HCT116 (cell line): ENCODE data around the gene CDHR5. TPM values are rescaled to one million over a fixed set of nuclear protein-coding genes. Genes with fewer than 3 reads are reported as not detected.

Source experiments
- ATAC-seq: fragments of 200-7000 bp; cut with Tn5 transposase; 2 replicates; pipeline ENCODE4 v1.9.1; 2020; ENCODE audit warnings: mild to moderate bottlenecking, moderate library complexity
- BruUV-seq: library from RNA; stranded (reverse); fragments of 400-500 nt; replicated peaks from 2 replicates; lab custom pipeline; 2021; lab: Mats Ljungman, UMichigan
- CTCF ChIA-PET: fragments of 300-600 bp; sonication (Branson Sonifier 250); formaldehyde crosslinking; loops from one replicate; lab custom pipeline; 2021; ENCODE audit warnings: antibody characterized with exemption; lab: Charles Lee
- POLR2A ChIA-PET: fragments of 300-600, 350-600 bp; sonication (Branson Sonifier 250); formaldehyde crosslinking; loops from one replicate; lab custom pipeline; 2021; ENCODE audit warnings: antibody characterized with exemption; lab: Charles Lee
- RAD21 ChIA-PET, 2 experiments: fragments of 300-600 bp; sonication (Branson Sonifier 250); formaldehyde crosslinking; loops; one replicate each; lab custom pipeline; 2023; ENCODE audit warnings: low total read pairs in 2 of 2; ENCODE audit not compliant: uncharacterized antibody in 2 of 2, unreplicated experiment in 2 of 2, low non-redundant PET in 1 of 2; lab: Charles Lee
- DNase-seq: peaks from one replicate; pipeline ENCODE4 v3.0.0-alpha.2; 2010; ENCODE audit warnings: low read depth, low spot score
- H2AFZ ChIP-seq: fragments of 200-600 bp; shearing (Covaris generic), sonication (generic); 2 replicates; pipeline ENCODE4 v1.6.1; 2017; ENCODE audit warnings: low read depth, mixed run types, mixed read lengths, antibody characterized with exemption, low read length; ENCODE audit not compliant: poor library complexity, severe bottlenecking
- H3K27ac ChIP-seq: 2 replicates; pipeline ENCODE4 v1.5.1; 2012; ENCODE audit warnings: low read depth, low read length
- H3K27me3 ChIP-seq: fragments of 200-600 bp; sonication (generic); 2 replicates; pipeline ENCODE4 v1.6.1; 2016; ENCODE audit warnings: mixed run types, low read length, mixed read lengths; ENCODE audit not compliant: insufficient read depth
- H3K36me3 ChIP-seq, 2 experiments: fragments of 200-500 bp in 1 of 2; fragments of 200-600 bp in 1 of 2; sonication (Bioruptor generic) in 1 of 2; sonication (generic) in 1 of 2; 2 replicates each; pipeline versions ENCODE4 v1.5.1 to v1.6.1; 2014 to 2016; ENCODE audit warnings: low read length in 2 of 2, inconsistent platforms in 1 of 2, mixed read lengths in 1 of 2, mixed run types in 1 of 2; ENCODE audit not compliant: insufficient read depth in 2 of 2, control insufficient read depth in 1 of 2
- H3K4me1 ChIP-seq, 2 experiments: fragments of 200-600 bp in 1 of 2; sonication (generic) in 1 of 2; 2 replicates each; pipeline versions ENCODE4 v1.5.1 to v1.6.1; 2012 to 2017; ENCODE audit warnings: low read length in 2 of 2, inconsistent platforms in 1 of 2, mild to moderate bottlenecking in 1 of 2, mixed read lengths in 1 of 2, mixed run types in 1 of 2, moderate library complexity in 1 of 2; ENCODE audit not compliant: insufficient read depth in 2 of 2, control insufficient read depth in 1 of 2
- H3K4me2 ChIP-seq: fragments of 200-600 bp; sonication (generic); 2 replicates; pipeline ENCODE4 v1.6.1; 2017; ENCODE audit warnings: mixed run types, low read length, mixed read lengths
- H3K4me3 ChIP-seq, 2 experiments: fragments of 200-600 bp in 1 of 2; sonication (generic) in 1 of 2; replicated peaks in 1 of 2; 2 replicates each; pipeline ENCODE4 v1.5.1; 2011 to 2016; ENCODE audit warnings: low read length in 2 of 2, control low read depth in 1 of 2, low read depth in 1 of 2, mild to moderate bottlenecking in 1 of 2, mixed read lengths in 1 of 2, mixed run types in 1 of 2
- H3K79me2 ChIP-seq: fragments of 200-600 bp; sonication (generic); 2 replicates; pipeline ENCODE4 v1.6.1; 2017; ENCODE audit warnings: mild to moderate bottlenecking, mixed run types, low read length, moderate library complexity, mixed read lengths; ENCODE audit not compliant: insufficient read depth
- H3K9ac ChIP-seq: fragments of 200-600 bp; sonication (generic); 2 replicates; pipeline ENCODE4 v1.6.1; 2016; ENCODE audit warnings: low read length, mixed read lengths
- H3K9me2 ChIP-seq: fragments of 200-600 bp; sonication (generic), shearing (Covaris generic); 2 replicates; pipeline ENCODE4 v1.6.1; 2017; ENCODE audit warnings: mixed run types, mild to moderate bottlenecking, moderate library complexity; ENCODE audit not compliant: insufficient read depth
- H3K9me3 ChIP-seq, 2 experiments: fragments of 200-500 bp in 1 of 2; fragments of 200-600 bp in 1 of 2; sonication (Bioruptor generic) in 1 of 2; sonication (generic) in 1 of 2; 2 replicates each; pipeline ENCODE4 v1.6.1; 2014 to 2017; ENCODE audit warnings: low read length in 2 of 2, mixed read lengths in 2 of 2, inconsistent platforms in 1 of 2, low read depth in 1 of 2, mild to moderate bottlenecking in 1 of 2, mixed run types in 1 of 2, moderate library complexity in 1 of 2; ENCODE audit not compliant: control insufficient read depth in 1 of 2, insufficient read depth in 1 of 2
- H4K20me1 ChIP-seq: fragments of 200-600 bp; sonication (generic), shearing (Covaris generic); 2 replicates; pipeline ENCODE4 v1.6.1; 2017; ENCODE audit warnings: mixed run types, mild to moderate bottlenecking, moderate library complexity; ENCODE audit not compliant: insufficient read depth
- EGR1 ChIP-seq: IDR thresholded peaks from 2 replicates; pipeline ENCODE4 v1.6.1; 2012; ENCODE audit warnings: low read depth
- FOSL1 ChIP-seq: IDR thresholded peaks from 2 replicates; pipeline ENCODE4 v1.6.1; 2012; ENCODE audit warnings: low read depth
- POLR2A ChIP-seq: IDR thresholded peaks from 2 replicates; pipeline ENCODE4 v1.7.0; 2011; ENCODE audit warnings: borderline replicate concordance; ENCODE audit not compliant: insufficient read depth, insufficient read length; ENCODE audit errors: extremely low read depth
- POLR2AphosphoS5 ChIP-seq: IDR thresholded peaks from 2 replicates; pipeline ENCODE4 v1.6.1; 2011; ENCODE audit warnings: mild to moderate bottlenecking, low read depth, low read length, moderate library complexity
- TCF7L2 ChIP-seq: IDR thresholded peaks from 2 replicates; pipeline ENCODE4 v1.7.0; 2011; ENCODE audit warnings: borderline replicate concordance, inconsistent platforms; ENCODE audit not compliant: insufficient read depth, insufficient read length; ENCODE audit errors: extremely low read depth
- ZFX ChIP-seq: fragments of 450-650 bp; IDR thresholded peaks from 2 replicates; pipeline ENCODE4 v1.6.1; 2017
- intact Hi-C: fragments of 100-400 bp; cut with micrococcal nuclease; formaldehyde crosslinking; loops from 2 replicates; pipeline ENCODE4 v1.10.0; 2022
- total RNA-seq: library from RNA; stranded (reverse); gene quantifications from one replicate; pipeline ENCODE4 v1.2.1, GENCODE V29; 2021; ENCODE audit not compliant: unreplicated experiment

The CDHR5 gene
- total RNA-seq, 1 experiment from 2014 or later = not detected

DNA sequence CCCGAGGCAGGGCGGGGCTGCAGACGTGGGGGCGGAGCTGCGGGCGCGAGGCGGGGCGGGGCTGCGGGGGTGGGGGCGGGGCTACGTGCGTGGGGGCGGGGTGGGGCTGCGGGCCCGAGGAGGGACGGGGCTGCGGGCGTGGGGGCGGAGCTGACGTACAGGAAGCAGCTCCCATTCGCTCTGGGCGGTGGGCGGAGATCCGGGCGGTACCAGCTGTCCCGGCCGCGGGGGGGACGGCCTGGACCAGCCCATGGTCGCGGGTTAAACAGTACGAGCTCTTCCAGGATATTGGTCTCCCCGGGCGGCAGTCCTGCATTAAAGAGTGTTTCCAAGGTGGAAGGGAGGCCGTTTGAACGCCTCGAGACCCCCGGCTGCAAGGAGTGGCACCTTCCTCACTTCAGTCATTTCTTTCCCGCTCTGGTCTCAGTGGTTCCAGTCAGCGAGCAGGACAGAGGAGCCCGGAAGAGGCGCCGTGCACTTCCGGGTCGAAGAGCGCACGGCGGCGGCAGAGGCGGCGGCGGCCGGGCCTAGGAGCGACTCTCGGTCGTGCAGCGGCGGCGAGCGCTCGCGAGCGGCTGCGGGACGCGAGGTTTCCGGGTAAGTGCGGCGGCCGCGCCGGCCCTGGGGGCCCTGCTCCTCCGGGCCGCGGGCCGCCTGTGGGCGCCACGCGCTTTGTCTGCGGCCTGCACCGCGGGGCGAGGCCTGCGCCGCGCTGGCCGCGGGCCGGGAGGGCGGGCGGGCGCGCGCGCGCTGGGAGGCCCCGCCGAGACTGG is 48.6 kb downstream of the CDHR5 start, which contains the start of gene PHRF1:
Gene PHRF1 (plus strand): TSS at position 475 of the 773 bp plus-strand sequence. CDS start 5,043 bp downstream, outside the sequence.
- Histone ChIP-seq H3K9ac (peak within 1 kb of the TSS; percentile 98), H3K4me2 (peak within 1 kb of the TSS; percentile 98), H4K20me1 (no peaks in the 10 kb centered on the region; the same call in 1 of the 2 replicates), H2AFZ (no peak within 1 kb of the TSS), H3K4me1 (peaks cover 13 to 34% of the 10 kb centered on the region in 2 experiments), H3K9me3 (no peaks in the 10 kb centered on the region), H3K4me3 (peak within 1 kb of the TSS; percentile 97 to 99), H3K27me3 (no peaks in the 10 kb centered on the region), H3K79me2 (peaks cover 48% of the 10 kb centered on the region), H3K9me2 (no peaks in the 10 kb centered on the region), H3K36me3 (peaks cover 0 to 8% of the 10 kb centered on the region in 2 experiments; a peak in 1 of 4 replicates), H3K27ac (peak within 1 kb of the TSS; percentile 90)
- ATAC-seq = peak; percentile 88
- intact Hi-C loops = loop anchor here (2.0 kb wide), 1 partner anchor 37 kb away; no protein-coding TSS in a partner anchor
- peak; percentile 88 for DNase-seq
- TF ChIP-seq FOSL1 (no peak), TCF7L2 (peak; percentile 21), POLR2AphosphoS5 (peak; percentile 85), ZFX (peak; percentile 100), POLR2A (peak; percentile 54), EGR1 (no peak)
- no TSS peak for BruUV-seq
- ChIA-PET POLR2A (interaction anchor here (0.7 to 1.1 kb wide), 10 partner anchors 10 to 259 kb away, joined by 3 to 8 read pairs (median 4); partner anchors contain the start of genes DEAF1, HRAS and TMEM80), CTCF (interaction anchor here (0.8 to 1.4 kb wide), 2 partner anchors 21 to 128 kb away, joined by 4 to 5 read pairs; no protein-coding TSS in a partner anchor), RAD21 (interaction anchor here in 1 of 2 experiments (1.1 kb wide), 1 partner anchor 16 kb away, joined by 7 read pairs; no protein-coding TSS in a partner anchor)
